HG03439 (cell line): ENCODE data around the gene FRMPD2.
A peak's percentile ranks its signal among the peaks of the same experiment; 100 is the strongest.

ENCODE experiments used
- ATAC-seq: cut with Tn5 transposase; IDR thresholded peaks from one replicate; pipeline ENCODE4 v1.9.1; 2021; ENCODE audit warnings: mild to moderate bottlenecking, moderate library complexity; ENCODE audit not compliant: unreplicated experiment

FRMPD2 gene, protein sequence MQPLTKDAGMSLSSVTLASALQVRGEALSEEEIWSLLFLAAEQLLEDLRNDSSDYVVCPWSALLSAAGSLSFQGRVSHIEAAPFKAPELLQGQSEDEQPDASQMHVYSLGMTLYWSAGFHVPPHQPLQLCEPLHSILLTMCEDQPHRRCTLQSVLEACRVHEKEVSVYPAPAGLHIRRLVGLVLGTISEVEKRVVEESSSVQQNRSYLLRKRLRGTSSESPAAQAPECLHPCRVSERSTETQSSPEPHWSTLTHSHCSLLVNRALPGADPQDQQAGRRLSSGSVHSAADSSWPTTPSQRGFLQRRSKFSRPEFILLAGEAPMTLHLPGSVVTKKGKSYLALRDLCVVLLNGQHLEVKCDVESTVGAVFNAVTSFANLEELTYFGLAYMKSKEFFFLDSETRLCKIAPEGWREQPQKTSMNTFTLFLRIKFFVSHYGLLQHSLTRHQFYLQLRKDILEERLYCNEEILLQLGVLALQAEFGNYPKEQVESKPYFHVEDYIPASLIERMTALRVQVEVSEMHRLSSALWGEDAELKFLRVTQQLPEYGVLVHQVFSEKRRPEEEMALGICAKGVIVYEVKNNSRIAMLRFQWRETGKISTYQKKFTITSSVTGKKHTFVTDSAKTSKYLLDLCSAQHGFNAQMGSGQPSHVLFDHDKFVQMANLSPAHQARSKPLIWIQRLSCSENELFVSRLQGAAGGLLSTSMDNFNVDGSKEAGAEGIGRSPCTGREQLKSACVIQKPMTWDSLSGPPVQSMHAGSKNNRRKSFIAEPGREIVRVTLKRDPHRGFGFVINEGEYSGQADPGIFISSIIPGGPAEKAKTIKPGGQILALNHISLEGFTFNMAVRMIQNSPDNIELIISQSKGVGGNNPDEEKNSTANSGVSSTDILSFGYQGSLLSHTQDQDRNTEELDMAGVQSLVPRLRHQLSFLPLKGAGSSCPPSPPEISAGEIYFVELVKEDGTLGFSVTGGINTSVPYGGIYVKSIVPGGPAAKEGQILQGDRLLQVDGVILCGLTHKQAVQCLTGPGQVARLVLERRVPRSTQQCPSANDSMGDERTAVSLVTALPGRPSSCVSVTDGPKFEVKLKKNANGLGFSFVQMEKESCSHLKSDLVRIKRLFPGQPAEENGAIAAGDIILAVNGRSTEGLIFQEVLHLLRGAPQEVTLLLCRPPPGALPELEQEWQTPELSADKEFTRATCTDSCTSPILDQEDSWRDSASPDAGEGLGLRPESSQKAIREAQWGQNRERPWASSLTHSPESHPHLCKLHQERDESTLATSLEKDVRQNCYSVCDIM (N-terminal part only)

DNA sequence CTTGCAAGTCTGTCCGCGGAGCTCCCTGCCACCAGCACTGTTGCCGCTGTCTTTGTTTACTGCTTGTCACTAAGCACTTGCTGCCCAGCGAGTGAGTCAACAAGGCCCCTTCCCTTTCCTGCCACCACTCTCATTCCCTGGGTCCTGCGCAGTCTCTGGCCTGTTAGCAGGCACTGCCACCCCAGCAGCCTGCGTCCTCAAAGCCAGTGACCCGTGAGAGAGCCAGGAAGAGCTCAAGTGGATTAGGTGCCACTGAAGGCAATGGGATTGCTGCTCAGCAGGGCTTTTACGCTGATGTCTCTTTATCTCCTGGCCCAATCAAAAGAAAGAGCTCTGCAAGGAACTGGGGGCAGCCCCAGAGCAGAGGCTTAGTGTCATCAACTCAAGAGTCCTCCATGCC, at the start of gene FRMPD2:
Gene FRMPD2, minus strand, starts transcription at position 61 of the 400 bp plus-strand sequence. CDS start 129 bp downstream, outside the sequence.
- no peak for ATAC-seq

DNA sequence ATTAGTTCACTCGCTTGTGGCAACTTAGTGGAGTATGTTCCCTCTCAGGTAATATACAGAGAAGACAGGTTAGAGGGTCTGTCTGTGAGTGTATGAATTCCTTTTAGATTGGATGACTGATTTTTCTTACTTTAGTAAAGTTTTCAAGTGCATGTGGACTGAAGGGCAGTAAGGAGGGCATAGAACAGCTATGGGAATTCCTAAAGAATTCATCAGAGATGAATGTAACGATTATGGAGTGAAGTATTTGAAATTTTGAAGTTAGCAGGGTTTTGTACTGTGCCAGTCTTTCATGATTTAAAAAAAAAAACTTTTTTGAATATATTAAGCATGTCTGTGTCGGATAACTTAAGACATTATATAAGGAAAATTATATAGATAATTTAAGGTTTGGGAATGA, 47.5 kb upstream of the FRMPD2 start:
- no peak for ATAC-seq

DNA sequence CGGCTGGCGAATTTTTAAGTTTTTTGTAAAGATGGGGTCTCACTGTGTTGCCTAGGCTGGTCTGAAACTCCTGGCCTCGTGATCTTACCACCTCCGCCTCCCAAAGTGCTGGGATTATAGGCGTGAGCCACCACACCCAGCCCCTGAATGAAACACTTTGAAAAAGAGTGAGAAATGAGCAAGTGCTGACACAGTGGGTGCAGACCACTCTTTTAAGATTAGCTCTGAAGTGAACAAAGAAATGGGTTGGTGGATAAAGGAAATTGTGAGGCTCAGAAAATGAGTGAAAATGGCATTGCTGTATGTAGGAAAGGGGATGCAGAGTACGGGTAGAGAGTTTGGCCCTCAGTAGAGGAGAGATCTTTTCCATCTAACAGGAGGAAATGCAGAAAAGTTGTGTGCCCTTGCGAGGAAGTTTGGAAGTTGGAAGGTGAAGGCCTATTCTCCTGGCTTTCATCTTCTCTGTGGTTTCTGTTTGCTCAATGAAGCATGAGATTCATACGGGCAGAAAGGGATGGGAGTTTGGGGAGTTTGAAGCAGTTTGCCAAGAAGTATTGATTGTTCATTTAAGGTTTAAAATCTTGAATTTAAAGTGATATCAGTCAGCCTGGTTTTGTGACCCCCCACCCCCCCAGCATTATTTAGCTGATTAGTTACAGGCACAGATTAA, 43.0 kb upstream of the FRMPD2 start:
- ATAC-seq = no peak

DNA sequence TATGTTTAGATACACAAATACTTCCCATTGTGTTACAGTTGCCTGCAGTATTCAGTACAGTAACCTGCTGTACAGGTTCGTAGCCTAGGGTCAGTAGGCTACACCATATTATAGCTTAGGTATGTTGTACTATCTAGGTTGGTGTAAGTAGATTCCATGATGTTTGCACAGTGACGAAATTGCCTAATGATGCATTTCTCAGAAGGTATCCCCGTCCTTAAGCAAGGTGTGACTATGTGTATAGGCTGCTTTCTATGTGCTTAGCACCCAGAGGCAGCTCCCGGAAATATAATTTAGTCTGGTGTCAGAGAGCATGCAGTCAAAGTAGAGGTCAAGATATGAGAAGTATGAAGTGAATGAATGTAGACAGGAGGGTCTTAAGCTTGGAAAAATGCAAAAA, 41.7 kb upstream of the FRMPD2 start:
- ATAC-seq = no peak

DNA sequence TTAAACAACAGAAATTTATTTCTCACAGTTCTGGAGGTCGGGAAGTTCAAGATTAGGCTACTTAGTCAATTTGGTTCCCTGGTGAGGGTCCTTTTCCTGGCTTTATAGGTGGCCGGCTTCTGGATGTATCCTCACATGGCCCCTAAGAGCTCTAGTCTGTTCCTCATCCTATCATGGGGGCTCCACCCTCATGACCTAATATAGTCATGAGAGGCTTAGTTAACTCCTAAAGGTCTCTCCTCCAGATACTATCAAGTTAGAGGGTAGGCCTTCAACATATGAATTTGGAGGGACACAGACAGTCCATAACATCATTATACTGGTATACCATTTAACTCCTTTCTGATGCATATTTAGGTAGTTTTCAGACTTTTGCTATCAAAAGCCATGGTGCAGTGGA, 39.6 kb upstream of the FRMPD2 start:
- no peak for ATAC-seq

DNA sequence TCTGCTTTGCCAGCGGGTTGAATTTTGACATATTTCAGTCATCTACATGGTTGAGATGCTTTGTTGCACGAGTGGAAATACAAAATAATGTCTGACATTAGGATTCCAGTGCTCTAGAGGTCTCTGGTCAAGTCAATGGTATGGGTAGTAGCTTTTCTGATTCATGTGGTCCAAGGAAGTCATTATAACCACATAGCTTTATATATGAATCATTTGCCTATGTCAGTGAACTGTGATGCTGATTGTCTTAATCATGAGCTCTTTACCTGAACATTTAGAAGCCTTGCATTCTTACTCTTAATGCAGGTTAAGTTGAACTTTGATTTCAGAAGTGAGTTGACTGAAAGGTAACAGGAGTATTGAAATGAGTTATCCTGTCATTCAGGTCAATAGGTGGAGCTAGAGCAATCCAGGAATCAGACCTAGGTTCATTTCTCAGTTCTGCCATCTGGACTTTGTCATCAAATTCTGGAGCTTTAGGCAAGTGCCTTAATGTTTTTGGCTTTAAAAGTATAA, 35.3 kb upstream of the FRMPD2 start:
- no peak for ATAC-seq

DNA sequence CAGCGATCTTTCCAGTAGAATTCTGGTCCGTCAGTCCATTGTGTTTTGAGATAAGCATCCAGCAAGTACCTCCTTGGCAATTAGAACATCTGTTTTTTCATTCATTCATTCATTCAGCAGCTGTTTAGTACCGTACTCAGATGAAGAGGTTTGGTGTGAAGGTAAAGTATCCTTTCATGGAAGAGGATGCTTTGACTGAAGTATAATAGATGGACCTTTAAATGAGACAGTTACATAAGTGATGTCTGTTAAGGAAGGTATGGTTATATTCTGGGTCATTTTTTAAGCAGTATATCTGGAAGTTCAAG, 33.2 kb upstream of the FRMPD2 start:
- no peak for ATAC-seq

DNA sequence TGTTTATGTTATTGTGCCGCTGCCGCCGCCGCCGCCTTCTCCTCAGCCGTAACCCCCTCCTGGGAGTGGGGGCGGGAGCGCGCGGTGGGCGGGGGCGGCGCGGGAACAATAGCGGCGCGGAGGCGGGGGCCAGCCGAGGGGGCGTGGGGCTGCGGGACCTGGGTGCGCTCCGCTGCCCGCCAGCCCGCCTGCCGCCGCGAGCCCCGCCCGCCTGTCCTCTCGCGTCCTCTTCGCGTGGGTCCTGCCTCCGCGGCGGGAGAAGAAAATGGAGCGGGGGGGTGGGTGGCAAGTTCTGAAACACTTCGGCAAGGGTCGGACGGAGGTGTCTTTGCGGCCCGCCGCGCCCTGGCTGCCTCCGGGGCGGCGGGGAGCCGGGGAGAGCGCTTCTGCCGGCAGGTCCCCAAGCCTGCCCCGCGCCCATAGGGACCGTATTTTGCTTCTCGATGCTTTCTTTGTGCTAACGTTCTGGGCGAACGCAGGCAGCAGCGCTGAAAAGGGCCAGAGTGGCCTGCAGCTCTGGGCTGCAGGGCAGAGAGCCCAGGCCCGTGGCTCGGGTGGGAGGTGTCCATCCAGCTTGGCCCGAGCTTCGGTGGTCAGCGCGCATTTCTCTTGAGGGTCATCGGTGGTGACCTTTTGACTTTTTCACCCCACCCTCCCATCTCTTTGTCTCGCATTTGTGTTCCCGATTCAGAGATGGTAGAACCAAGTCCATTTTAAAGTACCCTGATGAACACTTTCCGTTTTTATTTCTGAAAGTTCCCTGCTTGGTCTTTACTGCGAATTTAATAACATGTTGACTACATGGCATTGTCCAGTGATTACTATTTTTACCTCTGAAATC, 32.6 kb upstream of the FRMPD2 start:
- peak; percentile 39 for ATAC-seq

DNA sequence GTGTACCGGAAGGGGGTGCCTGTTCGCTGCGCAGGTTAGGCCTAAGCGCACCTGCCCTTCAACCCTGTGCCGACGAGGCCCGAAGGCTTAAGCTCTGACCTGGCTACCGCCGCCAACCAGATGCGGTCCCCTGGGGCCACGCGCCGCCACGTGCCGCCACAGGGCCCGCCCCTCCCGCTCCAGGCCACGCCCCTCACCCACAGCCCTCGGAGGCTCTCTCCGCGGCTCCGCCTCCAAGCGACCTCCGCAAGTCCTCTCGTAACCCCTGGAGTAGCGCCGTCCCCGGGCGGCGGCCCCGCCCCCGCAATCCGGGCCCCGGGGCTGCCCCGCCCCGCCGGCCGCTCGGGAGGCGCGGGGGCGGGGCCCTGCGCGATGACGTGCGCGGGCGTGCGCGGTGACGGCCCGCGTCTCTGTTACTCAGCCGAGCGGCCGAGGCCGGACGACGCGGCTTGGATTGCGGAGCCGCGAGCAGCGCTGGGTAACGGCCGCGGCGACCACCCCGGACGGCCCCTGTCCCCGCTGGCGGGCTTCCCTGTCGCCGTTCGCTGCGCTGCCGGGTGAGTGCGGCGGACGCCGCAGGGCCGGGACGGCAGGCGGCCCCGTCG, 31.9 kb upstream of the FRMPD2 start, which contains the start of gene MAPK8:
Gene MAPK8, plus strand, starts transcription at position 413 of the 605 bp plus-strand sequence. CDS start 94,984 bp downstream, outside the sequence.
- peak; percentile 88 for ATAC-seq

DNA sequence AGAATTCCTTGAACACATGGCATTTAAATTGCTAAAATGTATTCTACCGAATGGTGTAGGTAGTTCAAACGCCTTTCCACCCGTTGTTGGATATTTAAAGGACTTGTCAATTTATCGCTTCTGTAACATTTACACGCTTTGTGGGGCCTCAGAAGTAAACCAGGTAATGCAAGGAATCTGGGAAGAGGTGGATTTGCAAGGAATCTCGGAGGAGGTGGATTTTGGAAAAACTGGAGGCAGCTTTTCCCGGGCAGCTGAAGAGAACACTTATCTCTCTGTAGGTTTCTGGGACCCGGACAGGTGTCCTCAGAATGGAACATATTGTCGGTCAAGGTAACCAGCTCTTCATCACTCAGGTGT, 31.4 kb upstream of the FRMPD2 start:
- ATAC-seq = no peak

DNA sequence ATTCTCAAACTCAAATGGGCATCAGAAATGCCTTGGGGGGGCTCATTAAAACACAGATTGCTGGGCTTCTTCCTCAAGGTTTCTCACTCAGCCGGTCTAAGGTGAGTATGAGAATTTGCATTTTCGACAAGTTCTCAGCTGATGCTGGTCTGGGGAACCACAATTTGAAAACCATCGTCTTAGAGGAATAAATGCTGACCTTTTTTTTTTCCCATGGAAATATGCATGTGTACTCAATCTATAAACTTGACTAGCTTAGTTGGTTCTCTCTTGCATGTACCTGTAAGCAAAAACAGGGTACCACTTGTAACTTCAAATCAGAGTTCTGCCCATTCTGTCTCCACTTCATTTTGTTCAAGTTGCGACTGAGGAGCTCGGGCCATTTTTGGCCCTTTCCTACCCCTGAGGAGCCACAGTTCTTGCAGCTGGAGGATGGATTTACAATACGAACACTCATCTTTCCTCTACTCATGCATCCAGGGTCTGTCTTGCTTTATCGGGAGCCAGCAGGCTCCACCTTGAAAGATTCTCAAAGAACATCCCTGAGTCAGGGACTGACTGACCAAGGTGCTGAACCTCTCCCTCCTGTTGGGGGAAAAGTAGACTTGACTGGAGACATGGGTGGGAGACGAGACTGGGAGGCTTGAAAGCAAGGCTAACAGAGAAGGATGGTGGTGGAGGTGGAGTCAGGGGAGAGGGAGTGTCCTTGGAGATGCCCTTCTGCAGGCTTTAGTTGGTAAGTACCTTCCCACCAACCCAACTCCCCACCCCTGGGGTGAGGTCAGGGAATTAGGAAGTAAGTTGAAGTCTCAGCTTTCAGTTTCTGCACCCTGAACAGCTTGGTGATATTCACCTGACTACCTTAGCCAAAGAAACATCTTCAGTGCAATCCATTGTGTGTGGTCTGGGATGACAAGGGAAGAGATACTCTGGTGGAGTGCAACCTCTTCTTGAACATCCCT, 28.3 kb upstream of the FRMPD2 start:
- ATAC-seq = no peak

DNA sequence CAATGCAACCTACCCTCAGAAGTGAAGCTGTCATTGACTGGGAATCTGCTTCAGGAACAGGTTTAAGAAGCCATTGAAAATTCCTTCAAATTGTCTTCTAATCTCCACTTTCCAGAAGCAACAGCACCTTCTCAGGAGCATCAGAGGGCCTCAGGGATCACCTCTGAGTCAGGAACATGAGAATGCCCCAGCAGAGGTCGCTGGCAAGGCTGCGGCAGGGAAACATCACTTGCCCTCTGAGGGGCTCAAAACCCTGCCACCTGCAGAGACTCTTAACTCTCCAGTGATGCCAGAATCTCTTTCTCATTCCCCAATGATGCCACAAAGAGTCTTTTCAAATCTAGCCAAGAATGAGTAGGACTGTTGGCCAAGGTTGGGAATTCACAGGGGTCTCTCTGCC, 26.1 kb upstream of the FRMPD2 start:
- ATAC-seq = no peak

DNA sequence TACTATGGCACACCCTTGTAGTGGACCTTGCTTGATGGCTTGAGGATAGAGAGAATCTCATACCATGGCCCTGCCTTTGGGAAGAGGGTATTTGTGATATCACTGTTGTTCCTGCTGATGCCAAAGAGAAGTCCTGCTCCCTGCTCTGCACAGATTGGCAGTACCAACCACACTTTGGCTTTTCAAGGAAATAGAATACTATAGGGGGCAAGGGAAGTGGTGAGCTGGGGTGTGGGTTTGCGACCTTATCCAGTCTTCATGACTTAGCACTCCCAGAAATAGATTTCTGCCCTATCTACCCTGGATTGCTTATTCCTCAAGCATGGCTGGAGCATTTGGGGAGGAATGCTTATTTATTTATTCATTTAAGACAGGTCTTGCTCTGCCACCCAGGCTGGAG, 25.2 kb upstream of the FRMPD2 start:
- no peak for ATAC-seq

DNA sequence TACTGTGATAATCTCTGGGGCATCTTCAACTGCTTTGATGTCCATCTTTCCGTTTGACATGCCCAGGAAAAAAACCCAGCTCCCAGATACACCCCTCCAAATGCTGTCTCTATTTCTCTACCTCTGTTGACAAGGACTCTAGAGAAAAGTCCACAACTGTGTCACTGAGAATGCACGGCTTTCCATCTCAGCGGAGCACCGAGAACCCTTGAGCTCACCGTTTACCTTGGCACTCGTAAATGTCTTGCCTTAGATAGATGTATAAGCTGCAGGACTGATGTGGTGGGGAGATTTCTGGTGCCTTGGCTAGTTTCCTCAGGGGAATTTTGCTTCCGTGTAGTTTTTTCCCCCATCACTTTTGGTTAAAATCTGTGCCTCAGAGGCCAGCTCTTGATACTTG, 24.6 kb upstream of the FRMPD2 start:
- ATAC-seq = no peak

DNA sequence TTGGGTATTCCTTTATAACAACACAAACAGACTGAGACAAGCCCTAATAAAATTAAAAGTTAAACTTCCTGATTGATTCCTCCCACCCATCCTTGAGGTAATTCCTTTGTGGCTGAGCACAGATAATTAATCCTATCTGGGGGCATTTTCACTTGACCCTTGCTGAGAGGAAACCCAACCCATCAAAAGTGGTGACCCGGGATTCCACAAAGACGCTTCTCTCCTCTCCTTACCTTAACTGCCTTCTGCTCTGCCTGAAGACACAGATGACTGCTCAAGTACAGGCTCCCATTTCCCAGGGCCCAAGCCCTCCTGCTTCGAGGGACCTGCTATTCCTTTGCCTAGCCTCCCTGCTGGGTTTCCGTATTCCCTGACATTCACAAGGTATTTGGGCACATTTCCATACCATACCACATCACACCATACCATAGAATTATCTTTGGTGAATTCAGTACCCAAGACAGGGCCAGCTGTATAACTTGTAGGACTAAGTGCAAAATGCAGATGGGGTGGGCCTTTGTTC, 22.1 kb upstream of the FRMPD2 start:
- ATAC-seq = no peak

DNA sequence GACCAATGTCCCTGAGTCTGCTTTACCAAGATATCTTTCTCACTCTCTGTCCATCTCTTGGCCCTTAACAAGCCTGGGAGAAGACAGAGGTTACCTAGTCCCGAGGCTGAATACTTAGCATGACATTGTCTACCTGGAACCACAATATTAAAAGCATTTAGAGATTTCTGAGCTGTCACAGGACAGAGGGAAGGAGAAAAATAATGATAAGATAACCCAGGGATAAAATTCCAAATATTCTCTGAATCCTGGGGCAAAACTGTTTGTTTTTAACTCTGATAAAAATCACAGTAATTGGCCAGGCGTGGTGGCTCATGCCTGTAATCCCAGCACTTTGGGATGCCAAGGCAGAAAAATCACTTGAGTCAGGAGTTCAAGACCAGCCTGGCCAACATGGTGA, 19.9 kb upstream of the FRMPD2 start:
- no peak for ATAC-seq

DNA sequence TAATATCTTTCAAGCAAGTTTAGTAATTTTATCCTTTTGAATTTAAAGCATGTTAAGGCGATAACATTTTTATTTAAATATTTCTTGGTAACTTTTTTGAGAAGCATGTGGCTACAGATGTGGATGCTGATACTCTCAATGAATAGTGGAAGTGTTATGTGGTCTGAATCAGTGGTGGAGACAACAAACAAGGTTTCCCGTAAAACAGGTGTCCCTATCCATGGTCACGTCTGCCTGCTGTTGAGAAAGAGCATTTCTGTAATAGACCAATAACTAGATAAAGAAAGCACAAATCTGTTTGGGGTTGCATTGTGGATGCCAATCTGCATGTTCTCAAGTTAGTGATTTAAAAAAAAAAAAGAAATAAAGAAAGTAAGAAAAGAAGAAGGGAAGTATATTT, 18.1 kb upstream of the FRMPD2 start:
- ATAC-seq = no peak

DNA sequence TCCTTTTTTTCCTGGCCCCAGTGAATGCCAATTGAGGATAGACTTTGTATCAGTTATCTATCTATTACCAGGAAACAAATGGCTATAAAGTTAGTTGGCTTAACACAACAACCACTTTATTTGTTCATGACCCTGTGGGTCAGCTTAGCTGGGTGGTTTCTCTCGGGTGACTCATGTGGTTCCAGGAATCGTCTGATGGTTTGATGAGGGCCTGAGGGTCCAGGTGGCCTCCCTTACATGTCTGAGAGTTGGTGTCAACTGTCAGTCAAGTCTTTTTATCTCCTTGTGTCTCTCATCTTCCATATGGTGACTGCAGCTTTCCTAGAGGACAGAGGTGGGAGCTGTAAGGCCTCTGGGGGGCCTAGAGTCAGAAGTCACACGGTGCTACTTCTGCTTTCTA, 16.7 kb upstream of the FRMPD2 start:
- ATAC-seq = no peak
